H1 (cell line): Measurements from ENCODE around the gene COQ9. TPM values are rescaled to one million over a fixed set of nuclear protein-coding genes. Genes with fewer than 3 reads are reported as not detected.

Experiments used
- CTCF ChIA-PET: fragments of 300-600 bp; sonication (Branson Sonifier 250); formaldehyde crosslinking; loops from one replicate; lab custom pipeline; 2021; ENCODE audit not compliant: partially characterized antibody; lab: Charles Lee
- POLR2A ChIA-PET: fragments of 300-600 bp; sonication (Branson Sonifier 250); formaldehyde crosslinking; loops from one replicate; lab custom pipeline; 2021; ENCODE audit warnings: inconsistent platforms; ENCODE audit not compliant: partially characterized antibody; lab: Charles Lee
- DNase-seq, 2 experiments: peaks; one replicate each; pipeline versions ENCODE4 v3.0.0 to v3.0.0-alpha.2; 2010 to 2022; ENCODE audit warnings: low spot score in 2 of 2, low read depth in 1 of 2, mixed read lengths in 1 of 2
- FAIRE-seq: peaks from 2 replicates; lab custom pipeline; 2011; peaks lifted over from hg19 to GRCh38; lab: Jason Lieb, UNC
- H2AFZ ChIP-seq: 2 replicates; pipeline ENCODE4 v1.8.1; 2012; ENCODE audit warnings: low read length, inconsistent platforms
- H2AK5ac ChIP-seq: 2 replicates; pipeline ENCODE4 v1.6.1; 2013; ENCODE audit warnings: low read depth, low read length
- H2BK120ac ChIP-seq: replicated peaks from 2 replicates; pipeline ENCODE3; 2013; ENCODE audit warnings: low read depth, low read length, inconsistent platforms
- H2BK12ac ChIP-seq: 2 replicates; pipeline ENCODE4 v1.6.1; 2013; ENCODE audit warnings: low read depth, low read length
- H2BK15ac ChIP-seq: 2 replicates; pipeline ENCODE4 v1.6.1; 2013; ENCODE audit warnings: low read length
- H2BK20ac ChIP-seq: 2 replicates; pipeline ENCODE4 v1.6.1; 2013; ENCODE audit warnings: low read length
- H2BK5ac ChIP-seq: 2 replicates; pipeline ENCODE4 v1.6.1; 2013; ENCODE audit warnings: low read depth, low read length
- H3K14ac ChIP-seq: 2 replicates; pipeline ENCODE4 v1.6.1; 2013; ENCODE audit warnings: inconsistent platforms; ENCODE audit not compliant: insufficient read length
- H3K18ac ChIP-seq: 2 replicates; pipeline ENCODE4 v1.6.1; 2013; ENCODE audit warnings: low read length; ENCODE audit errors: extremely low read depth
- H3K23ac ChIP-seq: 2 replicates; pipeline ENCODE4 v1.6.1; 2013; ENCODE audit warnings: inconsistent platforms; ENCODE audit not compliant: insufficient read length
- H3K23me2 ChIP-seq: 2 replicates; pipeline ENCODE4 v1.6.1; 2013; ENCODE audit warnings: low read depth, low read length
- H3K27ac ChIP-seq: 2 replicates; pipeline ENCODE4 v1.6.1; 2011; ENCODE audit warnings: low read depth, low read length, inconsistent platforms
- H3K27me3 ChIP-seq, 4 experiments: replicated peaks in 1 of 4; 1 replicate in 1 of 4; 2 replicates in 3 of 4; pipeline versions ENCODE4 v1.6.1 to v1.8.1; 2011 to 2013; ENCODE audit warnings: low read length in 3 of 4, mild to moderate bottlenecking in 3 of 4, inconsistent platforms in 2 of 4, mixed read lengths in 2 of 4, moderate library complexity in 1 of 4; ENCODE audit not compliant: control insufficient read depth in 3 of 4, insufficient read depth in 3 of 4; ENCODE audit errors: extremely low read depth in 1 of 4
- H3K36me3 ChIP-seq, 4 experiments: 2 replicates each; pipeline versions ENCODE4 v1.6.1 to v1.8.1; 2011 to 2013; ENCODE audit warnings: mild to moderate bottlenecking in 4 of 4, low read length in 3 of 4, moderate library complexity in 2 of 4, control low read depth in 1 of 4, inconsistent platforms in 1 of 4; ENCODE audit not compliant: insufficient read depth in 4 of 4, control insufficient read depth in 2 of 4
- H3K4ac ChIP-seq: replicated peaks from 2 replicates; pipeline ENCODE3; 2013; ENCODE audit warnings: low read length, low read depth, mixed read lengths, inconsistent platforms; ENCODE audit not compliant: insufficient read length
- H3K4me1 ChIP-seq, 4 experiments: replicated peaks in 1 of 4; 1 replicate in 1 of 4; 2 replicates in 3 of 4; pipeline versions ENCODE4 v1.6.1 to v1.8.1; 2011 to 2013; ENCODE audit warnings: low read length in 3 of 4, inconsistent platforms in 2 of 4, mixed read lengths in 1 of 4; ENCODE audit not compliant: insufficient read depth in 4 of 4, control insufficient read depth in 3 of 4
- H3K4me2 ChIP-seq, 2 experiments: 2 replicates each; pipeline versions ENCODE4 v1.6.1 to v1.8.1; 2011 to 2013; ENCODE audit warnings: low read depth in 2 of 2, low read length in 2 of 2, control low read depth in 1 of 2, inconsistent platforms in 1 of 2, mild to moderate bottlenecking in 1 of 2; ENCODE audit not compliant: insufficient read depth in 1 of 2
- H3K4me3 ChIP-seq, 4 experiments: fragments of 200-600, 300-600 bp in 1 of 4; sonication (generic), shearing (Covaris generic), sonication (Bioruptor Twin) in 1 of 4; 2 replicates each; pipeline versions ENCODE4 v1.5.1 to v1.8.1; 2011 to 2016; ENCODE audit warnings: low read length in 4 of 4, low read depth in 3 of 4, control low read depth in 2 of 4, inconsistent platforms in 2 of 4, mild to moderate bottlenecking in 2 of 4, mixed read lengths in 1 of 4, moderate library complexity in 1 of 4; ENCODE audit not compliant: insufficient read depth in 2 of 4; ENCODE audit errors: extremely low read depth in 1 of 4
- H3K56ac ChIP-seq: replicated peaks from 2 replicates; pipeline ENCODE3; 2013; ENCODE audit warnings: low read depth, mild to moderate bottlenecking, mixed read lengths, low read length, inconsistent platforms; ENCODE audit not compliant: insufficient read length
- H3K79me1 ChIP-seq: 2 replicates; pipeline ENCODE4 v1.6.1; 2013; ENCODE audit warnings: low read depth, low read length, control low read depth
- H3K79me2 ChIP-seq, 2 experiments: 2 replicates each; pipeline versions ENCODE4 v1.6.1 to v1.8.1; 2012 to 2013; ENCODE audit warnings: low read length in 2 of 2, mild to moderate bottlenecking in 2 of 2, inconsistent platforms in 1 of 2; ENCODE audit not compliant: insufficient read depth in 2 of 2, control insufficient read depth in 1 of 2
- H3K9ac ChIP-seq, 4 experiments: replicated peaks in 1 of 4; 1 replicate in 1 of 4; 2 replicates in 3 of 4; pipeline versions ENCODE4 v1.6.1 to v1.8.1; 2011 to 2013; ENCODE audit warnings: low read depth in 3 of 4, low read length in 3 of 4, control low read depth in 2 of 4, mild to moderate bottlenecking in 2 of 4, moderate library complexity in 2 of 4, inconsistent platforms in 1 of 4; ENCODE audit errors: extremely low read depth in 1 of 4
- H3K9me3 ChIP-seq, 2 experiments: 2 replicates each; pipeline versions ENCODE4 v1.6.1 to v1.8.1; 2012 to 2013; ENCODE audit warnings: mild to moderate bottlenecking in 2 of 2, moderate library complexity in 2 of 2, control low read depth in 1 of 2, inconsistent platforms in 1 of 2, low read depth in 1 of 2, low read length in 1 of 2, mixed read lengths in 1 of 2; ENCODE audit not compliant: insufficient read depth in 2 of 2
- H4K20me1 ChIP-seq, 2 experiments: replicated peaks in 1 of 2; 2 replicates each; pipeline versions ENCODE3 to v1.8.1; 2011 to 2013; ENCODE audit warnings: inconsistent platforms in 2 of 2, low read length in 2 of 2, mild to moderate bottlenecking in 1 of 2; ENCODE audit not compliant: insufficient read depth in 2 of 2, control insufficient read depth in 1 of 2
- H4K5ac ChIP-seq: 2 replicates; pipeline ENCODE4 v1.6.1; 2013; ENCODE audit warnings: low read length, low read depth, mixed read lengths, inconsistent platforms; ENCODE audit not compliant: insufficient read length
- H4K8ac ChIP-seq: 2 replicates; pipeline ENCODE4 v1.8.0; 2013; ENCODE audit warnings: mild to moderate bottlenecking, moderate library complexity, low read length, inconsistent platforms; ENCODE audit not compliant: insufficient read depth; ENCODE audit errors: extremely low read depth
- H4K91ac ChIP-seq: replicated peaks from 2 replicates; pipeline ENCODE3; 2013; ENCODE audit warnings: low read length, mixed read lengths, inconsistent platforms; ENCODE audit not compliant: insufficient read length
- ATF3 ChIP-seq: IDR thresholded peaks from 2 replicates; pipeline ENCODE4 v1.6.1; 2011; ENCODE audit warnings: low read depth, mild to moderate bottlenecking, low read length; ENCODE audit not compliant: insufficient read depth
- CEBPB ChIP-seq: IDR thresholded peaks from 2 replicates; pipeline ENCODE4 v1.6.1; 2012; ENCODE audit warnings: low read depth, low read length
- CHD1 ChIP-seq: IDR thresholded peaks from 2 replicates; pipeline ENCODE4 v1.6.1; 2012; ENCODE audit warnings: low read depth, low read length, improper control_type of control experiment
- EP300 ChIP-seq, 2 experiments: IDR thresholded peaks; 1 replicate in 1 of 2; 2 replicates in 1 of 2; pipeline ENCODE4 v1.6.1; 2011 to 2012; ENCODE audit warnings: low read depth in 2 of 2, low read length in 2 of 2, mild to moderate bottlenecking in 2 of 2, borderline replicate concordance in 1 of 2, inconsistent platforms in 1 of 2, moderate library complexity in 1 of 2
- KDM4A ChIP-seq: IDR thresholded peaks from one replicate; pipeline ENCODE4 v1.7.1; 2012; ENCODE audit warnings: low read depth, mild to moderate bottlenecking, moderate library complexity, low read length, inconsistent platforms; ENCODE audit not compliant: severe bottlenecking
- NRF1 ChIP-seq: IDR thresholded peaks from 2 replicates; pipeline ENCODE4 v1.6.1; 2011; ENCODE audit warnings: mild to moderate bottlenecking, low read depth, low read length, improper control_type of control experiment
- RAD21 ChIP-seq, 2 experiments: IDR thresholded peaks in 1 of 2; conservative IDR thresholded peaks in 1 of 2; 2 replicates each; pipeline ENCODE4 v1.6.1; 2011; ENCODE audit warnings: low read depth in 2 of 2, low read length in 2 of 2, improper control_type of control experiment in 1 of 2, inconsistent platforms in 1 of 2, mild to moderate bottlenecking in 1 of 2, moderate library complexity in 1 of 2
- RBBP5 ChIP-seq: IDR thresholded peaks from 2 replicates; pipeline ENCODE4 v1.7.1; 2012; ENCODE audit warnings: low read depth, mild to moderate bottlenecking, inconsistent platforms, low read length, moderate library complexity, borderline replicate concordance
- SAP30 ChIP-seq: fragments of 300-600 bp; sonication (generic); IDR thresholded peaks from 2 replicates; pipeline ENCODE4 v1.7.1; 2012; ENCODE audit warnings: low read length, moderate library complexity, mild to moderate bottlenecking, inconsistent platforms; ENCODE audit not compliant: insufficient read depth, insufficient replicate concordance
- YY1 ChIP-seq: IDR thresholded peaks from 2 replicates; pipeline ENCODE4 v1.6.1; 2011; ENCODE audit warnings: low read depth, mild to moderate bottlenecking, low read length
- WGBS, 2 experiments: shearing (Covaris generic) in 1 of 2; methylation state at CpG; one replicate each; pipeline versions ENCODE4 v1.1.6 to v1.1.7; 2013 to 2015; ENCODE audit warnings: low lambda C conversion rate in 2 of 2, mixed read lengths in 2 of 2, inconsistent platforms in 1 of 2, low coverage in 1 of 2, missing lambda C conversion rate in 1 of 2; ENCODE audit not compliant: insufficient replicate concordance in 2 of 2, insufficient coverage in 1 of 2, insufficient read length in 1 of 2; ENCODE audit errors: extremely low coverage in 1 of 2, missing lambda C conversion rate in 1 of 2; 5-methylcytosine and 5-hydroxymethylcytosine counted together
- polyA plus RNA-seq, 7 experiments: library from polyadenylated mRNA; depleted of rRNA in 3 of 7; stranded (reverse) in 5 of 7; unstranded in 2 of 7; fragments of >200 nt in 5 of 7; fragments of 200-250 nt in 2 of 7; gene quantifications; 1 replicate in 5 of 7; 2 replicates in 1 of 7; 4 replicates in 1 of 7; pipeline versions ENCODE4 v1.2.1 to v1.2.3, GENCODE V29; 2011 to 2013; ENCODE audit warnings: missing spikeins in 2 of 7, mixed read lengths in 2 of 7
- total RNA-seq: library from RNA; stranded (reverse); fragmentation: NEBNext Ultra II Directional; extraction: Animal tissue kit (Norgen Biotek cat#: 25700); gene quantifications from 2 replicates; pipeline ENCODE4 v1.2.1, GENCODE V29; 2021

COQ9 gene
- total and polyA plus RNA-seq, 2 of the 8 experiments (the other 6 are each of a cell fraction or from before 2014, with no cell fraction given), result 33.3 to 60.3 TPM

- Histone ChIP-seq H3K14ac (no peak overlapping the region), H2AFZ (no peak overlapping the region), H2BK12ac (peak overlapping the region; percentile 97; the same call in 1 of the 2 replicates), H4K91ac (no peak overlapping the region), H3K79me1 (0 out of 2 replicates have a peak, but pooled peaks cover 5% of the 10 kb centered on the region), H3K4me3 (peak overlapping the region in 1 of 4 experiments; percentile 42; a peak in 2 of 8 replicates), H4K8ac (no peak overlapping the region), H3K18ac (no peak overlapping the region), H4K20me1 (peaks cover 3% of the 10 kb centered on the region in 2 experiments), H2BK5ac (peak overlapping the region; percentile 87), H3K23me2 (peaks cover 8% of the 10 kb centered on the region; the same call in 1 of the 2 replicates), H3K23ac (no peak overlapping the region), H3K4me1 (peaks cover 10 to 66% (median 51%) of the 10 kb centered on the region in 4 experiments), H3K27me3 (no peaks in the 10 kb centered on the region; a peak in 1 of 7 replicates), H3K56ac (no peak overlapping the region), H2BK15ac (peak overlapping the region; percentile 97), H3K9me3 (no peaks in the 10 kb centered on the region), H3K9ac (no peak overlapping the region), H3K27ac (no peak overlapping the region), H3K79me2 (no peaks in the 10 kb centered on the region), H2AK5ac (no peak overlapping the region; the same call in 1 of the 2 replicates), H2BK120ac (no peak overlapping the region), H4K5ac (no peak overlapping the region), H2BK20ac (no peak overlapping the region), H3K4me2 (peak overlapping the region; percentile 15 to 32), H3K4ac (peak overlapping the region; percentile 4), H3K36me3 (peaks cover 4 to 19% (median 8%) of the 10 kb centered on the region in 4 experiments; a peak in 6 of 8 replicates)
- POLR2A ChIA-PET, result interaction anchor here (0.8 to 10.3 kb wide), 7 partner anchors 11 to 65 kb away, joined by 3 to 67 read pairs (median 5); partner anchors contain the start of genes DOK4 and POLR2C
- CTCF ChIA-PET, result interaction anchor here (0.9 to 15.0 kb wide), 10 partner anchors 10 to 47 kb away, joined by 3 to 210 read pairs (median 6); partner anchors contain the start of genes DOK4 and POLR2C
- WGBS, 2 experiments, result 13% methylated on average over 9 of the region's 12 CpGs; no CpG with 5 or more reads in 1 of the 2 experiments
- DNase-seq (peak; percentile 77 to 91), FAIRE-seq (peak; percentile 28)
- TF ChIP-seq EP300 (IDR thresholded peaks at IDR 0.05; ENCODE audit: borderline replicate concordance in 1 of 2, low read depth in 2 of 2, low read length in 2 of 2) (peak in 1 of 2 experiments; percentile 25; a peak in 1 of 3 replicates), RAD21 (IDR thresholded peaks at IDR 0.05 in 1 of 2, conservative IDR thresholded peaks at IDR 0.05 in 1 of 2; ENCODE audit: low read depth in 2 of 2, low read length in 2 of 2) (peak; percentile 65 to 68), CHD1 (no peak), ATF3 (no peak), KDM4A (no peak), SAP30 (no peak), NRF1 (no peak), YY1 (no peak), CEBPB (no peak), RBBP5 (no peak)
These were observed 28.5 kb downstream of the COQ9 start for GRCh38 chr16:57475711-57476339.
